ENCODE results near the gene ACSF3.

- TF ChIP-seq CTCF (conservative IDR thresholded peaks at IDR 0.05) (no peak), EZH2 (IDR thresholded peaks at IDR 0.05; ENCODE audit: low read depth) (no peak)
Observed at GRCh38 chr16:89140401-89140800, 46.7 kb downstream of the ACSF3 start.

Measured in PC-9 (cell line).